Heart left ventricle (tissue), 16 donors: Measurements from ENCODE around the gene CCDC169. TPM values are rescaled to one million over a fixed set of nuclear protein-coding genes. Genes with fewer than 3 reads are reported as not detected.

ENCODE experiments used
- ATAC-seq, 4 donors: fragments of 200-7000 bp; cut with Tn5 transposase; one replicate each; pipeline ENCODE4 v1.9.1; 2020 to 2022; ENCODE audit warnings: moderate library complexity in 4 of 4, mild to moderate bottlenecking in 3 of 4, moderate number of reproducible peaks in 1 of 4
- DNase-seq, 5 donors: peaks; one replicate each; pipeline ENCODE4 v3.0.0-alpha.2; 2020
- H3K27ac ChIP-seq, 12 donors: fragments of 200-600 bp; sonication (generic) in 4 of 12; one replicate each; pipeline versions ENCODE4 v1.5.0 to v1.8.0; 2016 to 2022; ENCODE audit warnings: mild to moderate bottlenecking in 2 of 12
- H3K27me3 ChIP-seq, 9 donors: fragments of 200-600 bp; sonication (generic) in 2 of 9; one replicate each; pipeline versions ENCODE4 v1.5.1 to v1.8.0; 2016 to 2022; ENCODE audit warnings: mild to moderate bottlenecking in 3 of 9
- H3K36me3 ChIP-seq, 9 donors: fragments of 200-600 bp; sonication (generic) in 2 of 9; one replicate each; pipeline versions ENCODE4 v1.5.0 to v1.8.0; 2018 to 2022; ENCODE audit warnings: mild to moderate bottlenecking in 2 of 9
- H3K4me1 ChIP-seq, 12 donors: fragments of 200-600 bp; sonication (generic) in 4 of 12; one replicate each; pipeline versions ENCODE4 v1.5.0 to v1.8.0; 2016 to 2022; ENCODE audit warnings: mild to moderate bottlenecking in 3 of 12
- H3K4me3 ChIP-seq, 12 donors: fragments of 200-600 bp; sonication (generic) in 4 of 12; one replicate each; pipeline versions ENCODE4 v1.5.0 to v1.8.0; 2017 to 2022; ENCODE audit warnings: mild to moderate bottlenecking in 9 of 12, moderate library complexity in 4 of 12
- H3K9me3 ChIP-seq, 12 donors: fragments of 200-600 bp; sonication (generic) in 4 of 12; one replicate each; pipeline versions ENCODE4 v1.5.0 to v1.8.0; 2016 to 2022; ENCODE audit warnings: mild to moderate bottlenecking in 1 of 12
- CTCF ChIP-seq, 12 donors: fragments of 200-600 bp; sonication (generic) in 4 of 12; IDR thresholded peaks; one replicate each; pipeline versions ENCODE4 v1.5.0 to v1.8.0; 2018 to 2022; ENCODE audit warnings: antibody characterized with exemption in 12 of 12, mild to moderate bottlenecking in 5 of 12
- POLR2A ChIP-seq, 2 donors: fragments of 450-650 bp; IDR thresholded peaks; one replicate each; pipeline ENCODE4 v1.6.1; 2017; ENCODE audit warnings: antibody characterized with exemption in 2 of 2, mild to moderate bottlenecking in 2 of 2, moderate library complexity in 2 of 2
- WGBS, 4 donors: extraction: QIAGEN DNeasy Blood & Tissue Kit in 2 of 4; methylation state at CpG; one replicate each; pipeline versions ENCODE4 v1.1.5 to v1.1.7; 2013 to 2018; 5-methylcytosine and 5-hydroxymethylcytosine counted together
- intact Hi-C, 10 donors: fragments of 100-400 bp; cut with DNase I; formaldehyde crosslinking; loops; one replicate each; pipeline versions ENCODE4 v1.11.1 to v1.14.2; 2022
- polyA plus RNA-seq, 2 donors: library from polyadenylated mRNA; stranded (reverse); fragments of 200-250 nt; gene quantifications; one replicate each; pipeline ENCODE4 v1.2.3, GENCODE V29; 2013
- total RNA-seq, 9 donors: library from RNA; depleted of rRNA in 2 of 9; stranded (reverse); fragments of >200 nt in 2 of 9; fragmentation: NEBNext Ultra II Directional in 3 of 9; extraction: Animal tissue kit (Norgen Biotek cat#: 25700) in 3 of 9; gene quantifications; one replicate each; pipeline versions ENCODE4 v1.1.0 to v1.2.4, GENCODE V29; 2016 to 2023
- donor health status: ischemic (EF 13 %, LVEDD 7.1; RV severe dilation, severe dysfunction).
- donor health status: healthy with polysubstance abuse.
- donor health status: DM: no; HTN: yes; CAD: no.
- donor health status: DM: no; HTN: no; CAD: no.
- donor health status: ischemic (EF 25% LVEDD 6.9; RV normal size, moderate dysfunction).
- donor health status: ischemic (EF 25% LVEDD 5.7; RV mildly dilated, moderate dysfunction).
- donor health status: healthy.
- donor health status: DM: yes; HTN: yes; CAD: no.
- donor health status: ischemic (EF 35%, LVEDD 5.7; RV mildly dilated, moderate dysfunction).
- donor health status: nonischemic (EF 11% LVEDD 7.7; RV severe dilation, severe dysfunction).
- donor health status: DM: yes; HTN: yes; CAD: no.
- donor health status: PGD.
- donor health status: ischemic (EF 29% LVEDD 5.4; RV normal size, mild dysfunction).
- donor health status: nonischemic (EF 23%, LVEDD 6.1; RV moderate dilation, normal function).

The CCDC169 gene
- total and polyA plus RNA-seq, 11 donors = 0.20 to 5.7 (median 1.4) TPM

- ATAC-seq (no peak), DNase-seq (no peak)
- intact Hi-C loops = loop anchor here in 1 of 10 donors (5.0 kb wide), 1 partner anchor 103 kb away; no protein-coding TSS in a partner anchor
- no peak for TF ChIP-seq CTCF (IDR thresholded peaks at IDR 0.05)
- no peak for TF ChIP-seq POLR2A (IDR thresholded peaks at IDR 0.05)
- peaks cover 0 to 10% (median 0%) of the 10 kb centered on the region in 12 donors for H3K9me3 ChIP-seq
- 58 to 76% (median 70%) methylated on average over 3 of the region's 3 CpGs for WGBS, 4 donors
- no peak overlapping the region for H3K4me3 ChIP-seq
- no peaks in the 10 kb centered on the region for H3K27me3 ChIP-seq
- no peaks in the 10 kb centered on the region for H3K36me3 ChIP-seq
- H3K4me1 ChIP-seq = peaks cover 0 to 16% (median 8%) of the 10 kb centered on the region in 12 donors
- H3K27ac ChIP-seq = no peak overlapping the region
Observed at GRCh38 chr13:36294096-36294495, 3.5 kb downstream of the CCDC169 start.

GRCh38 chr13:36293497-36293896 is 4.1 kb downstream of the CCDC169 start:
- ATAC-seq (no peak), DNase-seq (no peak)
- Histone ChIP-seq H3K27me3 (no peaks in the 10 kb centered on the region), H3K9me3 (peaks cover 0 to 16% (median 0%) of the 10 kb centered on the region in 12 donors), H3K4me1 (peaks cover 0 to 16% (median 8%) of the 10 kb centered on the region in 12 donors), H3K36me3 (no peaks in the 10 kb centered on the region), H3K27ac (no peak overlapping the region), H3K4me3 (no peak overlapping the region)
- intact Hi-C loops = loop anchor here in 1 of 10 donors (5.0 kb wide), 1 partner anchor 104 kb away; no protein-coding TSS in a partner anchor
- TF ChIP-seq CTCF (IDR thresholded peaks at IDR 0.05) (no peak), POLR2A (IDR thresholded peaks at IDR 0.05) (no peak)
- 90 to 100% (median 92%) methylated on average over 1 of the region's 1 CpG for WGBS, 4 donors

GRCh38 chr13:36288794-36289391 is 8.7 kb downstream of the CCDC169 start:
- no peak for DNase-seq
- no peak for ATAC-seq
- no peak overlapping the region for H3K4me3 ChIP-seq
- H3K27me3 ChIP-seq = no peaks in the 10 kb centered on the region
- H3K4me1 ChIP-seq = no peaks in the 10 kb centered on the region
- H3K36me3 ChIP-seq = no peaks in the 10 kb centered on the region
- peaks cover 0 to 18% (median 0%) of the 10 kb centered on the region in 12 donors for H3K9me3 ChIP-seq
- intact Hi-C loops = loop anchor here in 5 of 10 donors (5.0 to 10.0 kb wide), 4 partner anchors 53 to 446 kb away; no protein-coding TSS in a partner anchor
- no peak overlapping the region for H3K27ac ChIP-seq
- no peak for TF ChIP-seq CTCF (IDR thresholded peaks at IDR 0.05)
- TF ChIP-seq POLR2A (IDR thresholded peaks at IDR 0.05) = no peak

GRCh38 chr13:36286006-36286405 is 11.6 kb downstream of the CCDC169 start:
- ATAC-seq = no peak
- 82 to 88% (median 85%) methylated on average over 2 of the region's 2 CpGs for WGBS, 4 donors
- Histone ChIP-seq H3K27ac (no peak overlapping the region), H3K36me3 (no peaks in the 10 kb centered on the region), H3K9me3 (peaks cover 0 to 18% (median 0%) of the 10 kb centered on the region in 12 donors), H3K27me3 (no peaks in the 10 kb centered on the region), H3K4me3 (no peak overlapping the region), H3K4me1 (no peaks in the 10 kb centered on the region)
- intact Hi-C loops = loop anchor here in 5 of 10 donors (5.0 to 10.0 kb wide), 4 partner anchors 56 to 449 kb away; no protein-coding TSS in a partner anchor
- no peak for DNase-seq
- TF ChIP-seq CTCF (IDR thresholded peaks at IDR 0.05) = no peak
- no peak for TF ChIP-seq POLR2A (IDR thresholded peaks at IDR 0.05)
